Small intestine (tissue), 4 donors: ENCODE measurements around the gene PLA2G10. TPM values are rescaled to one million over a fixed set of nuclear protein-coding genes. Genes with fewer than 3 reads are reported as not detected.

Experiments
- polyA plus RNA-seq, 4 donors: library from polyadenylated mRNA; stranded (reverse) in 3 of 4; unstranded in 1 of 4; fragments of 200-250 nt in 3 of 4; fragments of 120-200 nt in 1 of 4; gene quantifications; one replicate each; pipeline versions ENCODE4 v1.2.1 to v1.2.3, GENCODE V29; 2013
- donor health status: healthy with polysubstance abuse.
- donor health status: Bipolar disorder and iron deficiency.
- donor health status: healthy.

PLA2G10 gene
- polyA plus RNA-seq, 4 donors, result 1.6 to 8.0 (median 6.3) TPM

Other genes with a start within 250 kb of the PLA2G10 start
- gene PARN, start 64.0 kb downstream of the PLA2G10 start, polyA plus RNA-seq, result 10 to 100 TPM; 11.1 to 25.5 (median 15.8) TPM
- 10 to 100 TPM; 38.9 to 62.1 (median 43.7) TPM for gene BFAR, start 61.4 kb downstream of the PLA2G10 start, polyA plus RNA-seq
- 1 to 10 TPM in 1 of 4 donors, under 1 TPM in 2, not detected in 1; 0.21 to 1.6 (median 0.78) TPM for gene NPIPA3, start 9.1 kb upstream of the PLA2G10 start, polyA plus RNA-seq
- 1 to 10 TPM in 1 of 4 donors, under 1 TPM in 1, not detected in 2; 0.85 to 1.0 TPM for gene NPIPA2, start 48.2 kb upstream of the PLA2G10 start, polyA plus RNA-seq
- 10 to 100 TPM; 21.9 to 56.1 (median 34.1) TPM for gene NOMO1, start 139.4 kb upstream of the PLA2G10 start, polyA plus RNA-seq
- 10 to 100 TPM; 20.8 to 86.4 (median 46.8) TPM for gene NPIPA1, start 243.1 kb upstream of the PLA2G10 start, polyA plus RNA-seq